B cell (primary cell): ENCODE measurements around the gene CRTC2.

Experiments used
- CTCF ChIP-seq: fragments of 200-600 bp; IDR thresholded peaks from one replicate; pipeline ENCODE4 v1.8.0; 2022; ENCODE audit warnings: antibody characterized with exemption, mild to moderate bottlenecking
- EZH2 ChIP-seq: IDR thresholded peaks from 2 replicates; pipeline ENCODE4 v1.6.1; 2012; ENCODE audit warnings: borderline replicate concordance, low read depth, mild to moderate bottlenecking, moderate library complexity, low read length; ENCODE audit not compliant: insufficient read depth, poor library complexity, severe bottlenecking

- no peak for TF ChIP-seq CTCF
- no peak for TF ChIP-seq EZH2
Observed at GRCh38 chr1:153937331-153937730, 21.1 kb downstream of the CRTC2 start.
